Left renal cortex interstitium (tissue), 4 donors: ENCODE results near the gene PSMD3. TPM values are rescaled to one million over a fixed set of nuclear protein-coding genes. Genes with fewer than 3 reads are reported as not detected.
"Not testable (repeated sequence)": the region's sequence is repeated elsewhere in the genome, so short reads cannot be mapped to it uniquely, and the experiment has no call there.

Source experiments
- DNase-seq, 4 donors: peaks; one replicate each; pipeline ENCODE4 v3.0.0-alpha.2; 2013; ENCODE audit warnings: low read depth in 4 of 4, low spot score in 2 of 4, missing footprints in 1 of 4
- polyA plus RNA-seq, 4 donors: library from polyadenylated mRNA; unstranded; fragments of 120-200 nt; gene quantifications; one replicate each; pipeline ENCODE4 v1.2.1, GENCODE V29; 2013; ENCODE audit not compliant: insufficient read length in 4 of 4

Gene PSMD3
- polyA plus RNA-seq, 4 donors: 103 to 127 (median 117) TPM

- no peak for DNase-seq
Measured at GRCh38 chr17:39995438-39995837, 14.8 kb downstream of the PSMD3 start.

GRCh38 chr17:39996162-39996561, 15.6 kb downstream of the PSMD3 start:
- no peak for DNase-seq

- DNase-seq: no peak
Measured at GRCh38 chr17:39996800-39997199, 16.2 kb downstream of the PSMD3 start.

DNA sequence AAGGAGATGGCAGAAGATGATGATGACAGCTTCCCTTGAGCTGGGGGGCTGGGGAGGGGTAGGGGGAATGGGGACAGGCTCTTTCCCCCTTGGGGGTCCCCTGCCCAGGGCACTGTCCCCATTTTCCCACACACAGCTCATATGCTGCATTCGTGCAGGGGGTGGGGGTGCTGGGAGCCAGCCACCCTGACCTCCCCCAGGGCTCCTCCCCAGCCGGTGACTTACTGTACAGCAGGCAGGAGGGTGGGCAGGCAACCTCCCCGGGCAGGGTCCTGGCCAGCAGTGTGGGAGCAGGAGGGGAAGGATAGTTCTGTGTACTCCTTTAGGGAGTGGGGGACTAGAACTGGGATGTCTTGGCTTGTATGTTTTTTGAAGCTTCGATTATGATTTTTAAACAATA, 16.9 kb downstream of the PSMD3 start:
- no peak for DNase-seq

GRCh38 chr17:39999067-39999466, 18.5 kb downstream of the PSMD3 start:
- no peak for DNase-seq

GRCh38 chr17:40000161-40000560, 19.6 kb downstream of the PSMD3 start:
- DNase-seq: no peak

DNA sequence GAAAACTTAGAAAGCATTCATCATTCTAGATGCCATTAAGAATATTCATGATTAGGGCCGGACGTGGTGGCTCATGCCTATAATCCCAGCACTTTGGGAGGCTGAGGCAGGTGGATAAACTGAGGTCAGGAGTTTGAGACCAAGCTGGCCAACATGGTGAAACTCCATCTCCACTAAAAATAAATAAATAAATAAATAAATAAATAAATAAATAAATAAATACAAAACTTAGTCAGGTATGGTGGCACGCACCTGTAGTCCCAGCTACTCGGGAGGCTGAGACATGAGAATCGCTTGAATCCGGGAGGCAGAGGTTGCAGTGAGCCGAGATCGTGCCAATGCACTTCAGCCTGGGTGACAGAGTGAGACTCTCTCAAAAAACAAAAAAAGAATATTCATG, 20.7 kb downstream of the PSMD3 start:
- not testable (repeated sequence) for DNase-seq

DNA sequence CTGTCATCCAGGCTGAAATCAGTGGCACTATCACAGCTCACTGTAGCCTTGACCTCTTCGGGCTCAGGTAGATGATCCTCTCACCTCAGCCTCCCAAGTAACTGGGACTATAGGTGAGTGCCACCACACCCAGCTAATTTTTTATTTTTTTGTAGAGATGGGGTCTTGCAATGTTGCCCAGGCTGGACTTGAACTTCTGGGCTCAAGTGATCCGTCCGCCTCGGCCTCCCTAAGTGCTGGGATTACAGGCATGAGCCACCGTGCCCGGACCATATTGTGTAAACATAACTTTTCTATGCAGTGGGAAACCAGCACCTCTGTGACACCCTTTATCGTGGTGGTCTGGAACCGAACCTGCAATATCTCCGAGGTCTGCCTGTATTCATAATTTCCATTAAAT, 23.5 kb downstream of the PSMD3 start:
- DNase-seq: no peak

DNA sequence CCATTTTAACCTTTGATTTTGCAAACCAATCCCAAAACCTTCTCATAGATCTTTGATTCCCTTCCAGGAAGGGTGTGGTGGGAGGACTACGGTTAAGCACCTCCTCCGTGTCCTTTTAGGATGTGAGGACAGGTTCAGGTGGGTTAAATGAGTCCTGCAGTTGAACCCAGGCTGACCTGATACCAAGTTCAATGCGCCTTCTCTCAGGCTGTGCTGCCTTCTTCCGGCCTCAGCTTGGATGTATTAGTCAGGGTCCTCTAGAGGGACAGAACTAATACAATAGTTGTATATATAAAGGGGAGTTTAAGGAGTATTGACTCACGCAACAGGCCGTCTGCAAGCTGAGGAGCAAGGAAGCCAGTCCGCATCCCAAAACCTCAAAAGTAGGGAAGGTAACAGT, 24.1 kb downstream of the PSMD3 start:
- DNase-seq: no peak

- no peak for DNase-seq
Measured at GRCh38 chr17:40005520-40005919, 24.9 kb downstream of the PSMD3 start.

- DNase-seq: not testable (repeated sequence)
Measured at GRCh38 chr17:40010946-40011500, 30.4 kb downstream of the PSMD3 start.

DNA sequence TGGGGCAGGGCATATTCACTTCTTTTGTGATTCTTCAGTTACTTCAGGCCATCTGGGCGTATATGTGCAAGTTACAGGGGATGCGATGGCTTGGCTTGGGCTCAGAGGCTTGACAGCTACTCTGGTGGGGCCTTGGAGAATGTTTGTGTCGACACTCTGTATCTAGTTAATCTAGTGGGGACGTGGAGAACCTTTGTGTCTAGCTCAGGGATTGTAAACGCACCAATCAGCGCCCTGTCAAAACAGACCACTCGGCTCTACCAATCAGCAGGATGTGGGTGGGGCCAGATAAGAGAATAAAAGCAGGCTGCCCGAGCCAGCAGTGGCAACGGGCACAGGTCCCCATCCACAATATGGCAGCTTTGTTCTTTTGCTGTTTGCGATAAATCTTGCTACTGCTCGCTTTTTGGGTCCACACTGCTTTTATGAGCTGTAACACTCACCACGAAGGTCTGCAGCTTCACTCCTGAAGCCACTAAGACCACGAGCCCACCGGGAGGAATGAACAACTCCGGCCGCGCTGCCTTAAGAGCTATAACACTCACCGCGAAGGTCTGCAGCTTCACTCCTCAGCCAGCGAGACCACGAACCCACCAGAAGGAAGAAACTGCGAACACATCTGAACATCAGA, 31.5 kb downstream of the PSMD3 start:
- not testable (repeated sequence) for DNase-seq

DNA sequence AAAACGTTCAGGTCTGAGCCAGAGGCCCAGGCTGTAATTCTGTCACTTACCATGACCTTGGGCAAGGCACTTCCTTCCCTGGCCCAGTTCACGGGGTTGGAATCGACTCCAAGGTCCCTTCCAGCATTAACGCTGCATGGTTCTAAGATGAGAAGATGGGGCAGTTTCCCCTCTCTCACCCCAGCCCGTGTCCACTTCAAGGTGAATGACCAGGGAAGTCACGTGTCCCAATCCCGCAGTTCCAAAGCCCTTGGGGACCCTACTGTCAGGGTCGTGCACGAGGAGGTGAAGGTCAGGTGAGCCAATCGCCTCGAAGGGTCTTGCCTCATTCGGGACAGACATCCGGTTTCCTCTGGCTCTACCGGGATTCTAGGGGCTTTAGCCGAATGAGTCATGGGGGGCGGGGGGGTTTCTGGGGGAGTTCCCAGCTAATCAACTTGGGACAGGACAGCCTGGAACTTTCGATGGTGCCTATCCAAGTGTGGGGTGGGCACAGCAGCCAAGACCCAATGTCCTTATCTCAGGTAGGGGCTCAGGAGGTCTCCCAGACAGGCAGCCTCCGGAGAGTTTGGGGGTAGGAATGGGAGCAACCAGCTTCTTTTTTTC, 33.9 kb downstream of the PSMD3 start:
- no peak for DNase-seq

DNA sequence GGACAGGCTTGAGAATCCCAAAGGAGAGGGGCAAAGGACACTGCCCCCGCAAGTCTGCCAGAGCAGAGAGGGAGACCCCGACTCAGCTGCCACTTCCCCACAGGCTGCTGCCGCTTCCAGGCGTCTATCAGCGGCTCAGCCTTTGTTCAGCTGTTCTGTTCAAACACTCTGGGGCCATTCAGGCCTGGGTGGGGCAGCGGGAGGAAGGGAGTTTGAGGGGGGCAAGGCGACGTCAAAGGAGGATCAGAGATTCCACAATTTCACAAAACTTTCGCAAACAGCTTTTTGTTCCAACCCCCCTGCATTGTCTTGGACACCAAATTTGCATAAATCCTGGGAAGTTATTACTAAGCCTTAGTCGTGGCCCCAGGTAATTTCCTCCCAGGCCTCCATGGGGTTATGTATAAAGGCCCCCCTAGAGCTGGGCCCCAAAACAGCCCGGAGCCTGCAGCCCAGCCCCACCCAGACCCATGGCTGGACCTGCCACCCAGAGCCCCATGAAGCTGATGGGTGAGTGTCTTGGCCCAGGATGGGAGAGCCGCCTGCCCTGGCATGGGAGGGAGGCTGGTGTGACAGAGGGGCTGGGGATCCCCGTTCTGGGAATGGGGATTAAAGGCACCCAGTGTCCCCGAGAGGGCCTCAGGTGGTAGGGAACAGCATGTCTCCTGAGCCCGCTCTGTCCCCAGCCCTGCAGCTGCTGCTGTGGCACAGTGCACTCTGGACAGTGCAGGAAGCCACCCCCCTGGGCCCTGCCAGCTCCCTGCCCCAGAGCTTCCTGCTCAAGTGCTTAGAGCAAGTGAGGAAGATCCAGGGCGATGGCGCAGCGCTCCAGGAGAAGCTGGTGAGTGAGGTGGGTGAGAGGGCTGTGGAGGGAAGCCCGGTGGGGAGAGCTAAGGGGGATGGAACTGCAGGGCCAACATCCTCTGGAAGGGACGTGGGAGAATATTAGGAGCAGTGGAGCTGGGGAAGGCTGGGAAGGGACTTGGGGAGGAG, 34.7 kb downstream of the PSMD3 start, which contains the start of gene CSF3:
TSS of gene CSF3 (plus strand) at position 436 of the 993 bp plus-strand sequence. CDS start at position 471, 35 bp downstream.
- no peak for DNase-seq

GRCh38 chr17:40015998-40016985, 35.7 kb downstream of the PSMD3 start:
- DNase-seq: no peak

- DNase-seq: no peak
Measured at GRCh38 chr17:40017422-40018080, 36.9 kb downstream of the PSMD3 start.

DNA sequence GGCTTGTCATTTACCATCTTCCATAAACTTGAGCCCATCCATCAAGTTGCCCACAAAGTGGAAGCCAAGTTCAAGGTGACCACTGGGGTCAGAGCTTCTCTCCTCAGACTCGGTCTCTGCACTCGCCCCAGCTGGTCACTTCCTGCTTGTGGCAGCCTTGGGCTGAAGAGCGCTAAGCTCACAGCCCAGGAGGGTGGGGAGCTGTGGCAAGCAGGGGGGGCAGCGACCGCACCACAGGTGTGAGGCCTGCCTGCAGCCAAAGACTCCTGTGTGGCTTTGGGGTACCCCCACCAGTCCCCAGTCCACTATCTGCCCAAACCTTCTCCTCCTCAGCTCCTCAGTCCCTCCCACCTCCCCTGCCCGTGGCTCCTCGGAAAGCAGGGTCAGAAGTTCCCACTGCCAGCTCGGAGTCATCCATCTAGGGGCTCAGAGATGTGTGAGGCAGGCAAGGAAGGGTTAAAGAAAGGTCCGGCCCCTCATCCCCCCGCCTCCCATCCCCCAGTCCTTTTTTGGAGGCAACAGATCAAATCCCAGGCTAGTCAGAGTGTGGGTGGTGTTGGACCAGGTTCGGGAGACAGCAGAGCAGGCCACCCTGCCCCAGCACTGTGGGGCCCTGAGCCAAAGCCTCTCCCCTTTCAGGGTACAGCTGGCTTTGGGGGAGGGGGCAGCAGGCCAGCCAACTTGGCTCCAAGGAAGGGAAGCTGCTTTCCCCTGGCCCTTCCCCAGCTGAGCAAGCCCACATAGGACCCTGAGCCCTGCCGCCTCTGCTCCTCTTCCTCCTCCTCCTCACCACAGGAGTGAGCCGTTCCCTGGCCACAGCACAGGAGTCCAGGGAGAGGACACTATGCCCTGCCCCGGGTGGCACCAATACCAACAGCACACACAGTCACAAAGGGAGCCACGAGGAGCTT, 37.9 kb downstream of the PSMD3 start:
- DNase-seq: no peak
